ENCODE data around the gene RARRES2.
"Not testable (repeated sequence)": the region's sequence is repeated elsewhere in the genome, so short reads cannot be mapped to it uniquely, and the experiment has no call there.

Gene RARRES2

GRCh38 chr7:150304499-150305258, 36.8 kb downstream of the RARRES2 start:
- not testable (repeated sequence) for DNase-seq (ENCODE audit: insufficient read length, low spot score); FAIRE-seq

- not testable (repeated sequence) for DNase-seq (ENCODE audit: insufficient read length, low spot score); FAIRE-seq
Observed at GRCh38 chr7:150302908-150303310, 38.5 kb downstream of the RARRES2 start.

- DNase-seq (ENCODE audit: insufficient read length, low spot score); FAIRE-seq: not testable (repeated sequence)
Observed at GRCh38 chr7:150297978-150298377, 43.5 kb downstream of the RARRES2 start.

- FAIRE-seq; DNase-seq (ENCODE audit: insufficient read length, low spot score): not testable (repeated sequence)
Observed at GRCh38 chr7:150296802-150297201, 44.6 kb downstream of the RARRES2 start.

- not testable (repeated sequence) for FAIRE-seq; DNase-seq (ENCODE audit: insufficient read length, low spot score)
Observed at GRCh38 chr7:150295614-150296013, 45.8 kb downstream of the RARRES2 start.

GRCh38 chr7:150295027-150295426, 46.4 kb downstream of the RARRES2 start:
- DNase-seq (ENCODE audit: insufficient read length, low spot score); FAIRE-seq: not testable (repeated sequence)

GRCh38 chr7:150290317-150290716, 51.1 kb downstream of the RARRES2 start:
- not testable (repeated sequence) for FAIRE-seq; DNase-seq (ENCODE audit: insufficient read length, low spot score)

- not testable (repeated sequence) for DNase-seq (ENCODE audit: insufficient read length, low spot score); FAIRE-seq
Observed at GRCh38 chr7:150288816-150289215, 52.6 kb downstream of the RARRES2 start.
